Suprapubic skin (tissue), 3 donors: Measurements from ENCODE around the gene NTHL1.

Experiments
- EP300 ChIP-seq: sonication (generic); formaldehyde crosslinking; IDR thresholded peaks from one replicate; pipeline ENCODE4 v1.6.1; 2017; ENCODE audit warnings: antibody characterized with exemption
- POLR2A ChIP-seq, 2 donors: fragments of 450-650 bp; IDR thresholded peaks; one replicate each; pipeline ENCODE4 v1.6.1; 2017; ENCODE audit warnings: antibody characterized with exemption in 2 of 2, mild to moderate bottlenecking in 2 of 2, moderate library complexity in 2 of 2
- TF ChIP-seq, protein P1 (sequence below), 2 donors: fragments of 200-600 bp in 1 of 2; fragments of 450-650 bp in 1 of 2; sonication (generic) in 1 of 2; IDR thresholded peaks; one replicate each; pipeline ENCODE4 v1.5.1; 2016 to 2019; ENCODE audit warnings: antibody characterized with exemption in 2 of 2, mild to moderate bottlenecking in 1 of 2, moderate library complexity in 1 of 2

DNA sequence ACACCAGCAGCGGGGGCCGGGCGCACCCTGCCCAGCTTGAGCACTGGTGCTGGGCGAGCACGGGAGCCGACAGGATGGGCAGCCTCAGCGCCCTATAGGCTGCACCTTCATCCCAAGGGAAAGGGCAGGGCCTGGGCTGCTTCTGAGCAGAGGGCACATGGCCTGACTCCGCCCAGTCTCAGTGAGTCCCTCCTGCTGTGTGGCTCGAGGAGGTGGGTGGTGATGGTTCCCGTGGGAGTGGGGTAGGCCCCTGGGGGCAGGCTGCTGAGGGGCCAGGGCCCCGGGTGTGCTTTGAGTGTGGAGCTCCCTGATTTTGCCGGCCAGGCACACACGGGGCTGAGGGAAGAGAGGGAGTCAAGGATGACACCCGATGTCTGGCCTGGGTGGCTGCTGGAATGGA is 38.0 kb upstream of the NTHL1 start:
- TF ChIP-seq, protein P1, sequence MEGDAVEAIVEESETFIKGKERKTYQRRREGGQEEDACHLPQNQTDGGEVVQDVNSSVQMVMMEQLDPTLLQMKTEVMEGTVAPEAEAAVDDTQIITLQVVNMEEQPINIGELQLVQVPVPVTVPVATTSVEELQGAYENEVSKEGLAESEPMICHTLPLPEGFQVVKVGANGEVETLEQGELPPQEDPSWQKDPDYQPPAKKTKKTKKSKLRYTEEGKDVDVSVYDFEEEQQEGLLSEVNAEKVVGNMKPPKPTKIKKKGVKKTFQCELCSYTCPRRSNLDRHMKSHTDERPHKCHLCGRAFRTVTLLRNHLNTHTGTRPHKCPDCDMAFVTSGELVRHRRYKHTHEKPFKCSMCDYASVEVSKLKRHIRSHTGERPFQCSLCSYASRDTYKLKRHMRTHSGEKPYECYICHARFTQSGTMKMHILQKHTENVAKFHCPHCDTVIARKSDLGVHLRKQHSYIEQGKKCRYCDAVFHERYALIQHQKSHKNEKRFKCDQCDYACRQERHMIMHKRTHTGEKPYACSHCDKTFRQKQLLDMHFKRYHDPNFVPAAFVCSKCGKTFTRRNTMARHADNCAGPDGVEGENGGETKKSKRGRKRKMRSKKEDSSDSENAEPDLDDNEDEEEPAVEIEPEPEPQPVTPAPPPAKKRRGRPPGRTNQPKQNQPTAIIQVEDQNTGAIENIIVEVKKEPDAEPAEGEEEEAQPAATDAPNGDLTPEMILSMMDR (IDR thresholded peaks at IDR 0.05), result no peak
- TF ChIP-seq POLR2A (IDR thresholded peaks at IDR 0.05) (no peak), EP300 (no peak)
